ENCODE data around the gene MYOZ3.

- TF ChIP-seq, protein P1, sequence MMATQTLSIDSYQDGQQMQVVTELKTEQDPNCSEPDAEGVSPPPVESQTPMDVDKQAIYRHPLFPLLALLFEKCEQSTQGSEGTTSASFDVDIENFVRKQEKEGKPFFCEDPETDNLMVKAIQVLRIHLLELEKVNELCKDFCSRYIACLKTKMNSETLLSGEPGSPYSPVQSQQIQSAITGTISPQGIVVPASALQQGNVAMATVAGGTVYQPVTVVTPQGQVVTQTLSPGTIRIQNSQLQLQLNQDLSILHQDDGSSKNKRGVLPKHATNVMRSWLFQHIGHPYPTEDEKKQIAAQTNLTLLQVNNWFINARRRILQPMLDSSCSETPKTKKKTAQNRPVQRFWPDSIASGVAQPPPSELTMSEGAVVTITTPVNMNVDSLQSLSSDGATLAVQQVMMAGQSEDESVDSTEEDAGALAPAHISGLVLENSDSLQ (IDR thresholded peaks at IDR 0.05): no peak
- TF ChIP-seq FOS (IDR thresholded peaks at IDR 0.05; ENCODE audit: borderline replicate concordance, extremely low read depth, insufficient read length) (no peak), TAF1 (IDR thresholded peaks at IDR 0.05; ENCODE audit: borderline replicate concordance, low read depth, low read length) (no peak), ASH2L (IDR thresholded peaks at IDR 0.05; ENCODE audit: borderline replicate concordance, low read depth) (no peak), TBL1XR1 (IDR thresholded peaks at IDR 0.05; ENCODE audit: low read depth, low read length) (no peak), POLR2AphosphoS5 (IDR thresholded peaks at IDR 0.05; ENCODE audit: low read length) (no peak), EP300 (IDR thresholded peaks at IDR 0.05; ENCODE audit: borderline replicate concordance in 1 of 2, control insufficient read depth in 1 of 2, low read depth in 2 of 2, low read length in 2 of 2) (no peak), SIN3A (IDR thresholded peaks at IDR 0.05; ENCODE audit: low read depth, low read length) (no peak), ZZZ3 (IDR thresholded peaks at IDR 0.05; ENCODE audit: control insufficient read depth, insufficient read length, low read depth) (no peak)
- TF ChIP-seq, protein P2, sequence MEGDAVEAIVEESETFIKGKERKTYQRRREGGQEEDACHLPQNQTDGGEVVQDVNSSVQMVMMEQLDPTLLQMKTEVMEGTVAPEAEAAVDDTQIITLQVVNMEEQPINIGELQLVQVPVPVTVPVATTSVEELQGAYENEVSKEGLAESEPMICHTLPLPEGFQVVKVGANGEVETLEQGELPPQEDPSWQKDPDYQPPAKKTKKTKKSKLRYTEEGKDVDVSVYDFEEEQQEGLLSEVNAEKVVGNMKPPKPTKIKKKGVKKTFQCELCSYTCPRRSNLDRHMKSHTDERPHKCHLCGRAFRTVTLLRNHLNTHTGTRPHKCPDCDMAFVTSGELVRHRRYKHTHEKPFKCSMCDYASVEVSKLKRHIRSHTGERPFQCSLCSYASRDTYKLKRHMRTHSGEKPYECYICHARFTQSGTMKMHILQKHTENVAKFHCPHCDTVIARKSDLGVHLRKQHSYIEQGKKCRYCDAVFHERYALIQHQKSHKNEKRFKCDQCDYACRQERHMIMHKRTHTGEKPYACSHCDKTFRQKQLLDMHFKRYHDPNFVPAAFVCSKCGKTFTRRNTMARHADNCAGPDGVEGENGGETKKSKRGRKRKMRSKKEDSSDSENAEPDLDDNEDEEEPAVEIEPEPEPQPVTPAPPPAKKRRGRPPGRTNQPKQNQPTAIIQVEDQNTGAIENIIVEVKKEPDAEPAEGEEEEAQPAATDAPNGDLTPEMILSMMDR (IDR thresholded peaks at IDR 0.05 in 2 of 3, conservative IDR thresholded peaks at IDR 0.05 in 1 of 3; ENCODE audit: control insufficient read depth in 2 of 3, extremely low read depth in 1 of 3, insufficient read depth in 1 of 3, low read depth in 3 of 3, low read length in 3 of 3): no peak
- TF ChIP-seq, protein P3, sequence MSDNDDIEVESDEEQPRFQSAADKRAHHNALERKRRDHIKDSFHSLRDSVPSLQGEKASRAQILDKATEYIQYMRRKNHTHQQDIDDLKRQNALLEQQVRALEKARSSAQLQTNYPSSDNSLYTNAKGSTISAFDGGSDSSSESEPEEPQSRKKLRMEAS (IDR thresholded peaks at IDR 0.05; ENCODE audit: low read depth, low read length): no peak
These were observed 32.0 kb upstream of the MYOZ3 start for GRCh38 chr5:150628936-150629485.
